Measurements from ENCODE around the gene ACRBP.
A peak's percentile ranks its signal among the peaks of the same experiment; 100 is the strongest.

The ACRBP gene

DNA sequence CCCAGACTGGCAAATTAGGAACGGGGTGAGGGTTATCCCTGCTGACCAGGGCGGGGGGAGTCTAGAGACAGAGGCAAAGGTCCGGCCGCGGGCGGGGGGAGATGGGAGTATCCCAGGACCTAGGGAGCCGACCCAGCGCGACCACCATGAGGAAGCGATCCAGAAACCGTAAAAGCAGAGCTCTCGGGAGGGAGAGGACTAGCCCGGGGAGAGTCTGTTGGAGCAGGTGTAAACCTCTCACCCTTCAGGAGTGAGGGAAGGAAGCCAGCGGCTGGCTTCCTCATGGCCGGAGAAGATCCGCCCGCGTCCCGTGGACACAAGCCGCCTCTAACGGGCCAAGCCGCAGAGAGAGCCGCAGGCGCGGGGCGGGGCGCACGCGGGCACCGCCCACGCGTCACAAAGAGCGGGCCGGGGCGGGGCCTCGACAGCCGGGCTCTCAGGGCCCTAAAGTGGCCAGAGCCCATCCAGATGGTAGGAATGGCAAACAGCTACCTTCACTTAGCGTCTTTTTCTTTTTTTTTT, at the start of gene ACRBP:
ACRBP (minus strand) TSS at position 350 of the 522 bp plus-strand sequence; CDS start at position 284, 66 bp downstream.
- DNase-seq (ENCODE audit: low read depth in 2 of 2) = peak in 1 of 2 donors; percentile 36

DNA sequence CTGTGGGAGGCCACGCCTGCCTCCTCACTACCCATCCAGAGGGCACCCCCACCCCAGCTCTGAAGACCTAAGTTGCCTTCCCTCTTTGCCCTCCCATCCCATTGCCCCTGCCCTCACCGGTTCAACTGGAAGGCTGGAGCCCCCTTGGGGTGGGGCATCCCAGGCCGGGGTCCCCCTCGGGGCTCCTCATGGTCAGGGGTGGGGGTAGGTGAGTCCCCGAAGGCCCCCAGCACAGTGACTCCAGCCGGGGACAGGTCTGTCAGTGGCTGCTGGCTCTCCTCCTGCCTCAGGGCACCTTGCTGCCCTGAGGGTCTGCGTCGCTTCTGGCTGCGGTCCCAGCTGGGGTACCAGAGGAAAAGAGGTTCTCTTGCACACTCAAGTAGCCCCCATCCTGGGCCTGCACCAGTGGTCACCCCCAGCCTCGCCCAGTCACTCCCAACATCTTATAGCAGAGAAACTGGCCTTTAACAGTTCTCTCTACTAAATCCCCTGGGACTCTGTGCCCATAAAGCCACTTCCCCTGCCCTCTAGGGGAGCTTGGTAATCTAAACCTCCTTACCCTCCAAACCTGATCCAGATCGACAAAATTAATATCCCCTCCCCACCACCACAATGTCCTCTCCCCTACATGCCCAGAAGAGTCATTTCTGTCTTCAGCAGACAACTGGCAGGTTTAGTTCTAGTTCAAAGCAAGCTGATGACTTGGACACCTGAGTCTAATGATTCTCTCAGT, 48.2 kb upstream of the ACRBP start:
- DNase-seq (ENCODE audit: low read depth in 2 of 2) = no peak

DNA sequence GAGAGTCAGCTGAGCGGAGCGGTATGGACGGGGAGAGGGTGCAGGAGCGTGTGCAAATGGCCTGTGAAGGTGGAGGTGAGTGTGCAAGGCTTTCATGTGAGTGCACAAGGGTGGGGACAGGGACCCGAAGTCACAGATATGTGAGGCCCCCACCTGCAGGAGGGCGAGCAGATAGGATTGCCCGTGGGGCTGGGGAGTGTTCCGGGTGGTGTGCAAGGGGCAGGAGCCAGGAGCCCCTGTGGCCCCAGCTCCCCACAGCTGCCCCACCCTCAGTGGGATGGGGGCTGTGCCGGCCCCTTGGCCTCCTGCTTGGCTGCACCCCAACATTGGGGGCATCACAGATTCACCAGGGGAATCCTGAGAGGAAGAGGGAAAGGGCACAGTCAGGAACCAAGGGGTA, 47.5 kb upstream of the ACRBP start:
- DNase-seq (ENCODE audit: low read depth in 2 of 2) = no peak

DNA sequence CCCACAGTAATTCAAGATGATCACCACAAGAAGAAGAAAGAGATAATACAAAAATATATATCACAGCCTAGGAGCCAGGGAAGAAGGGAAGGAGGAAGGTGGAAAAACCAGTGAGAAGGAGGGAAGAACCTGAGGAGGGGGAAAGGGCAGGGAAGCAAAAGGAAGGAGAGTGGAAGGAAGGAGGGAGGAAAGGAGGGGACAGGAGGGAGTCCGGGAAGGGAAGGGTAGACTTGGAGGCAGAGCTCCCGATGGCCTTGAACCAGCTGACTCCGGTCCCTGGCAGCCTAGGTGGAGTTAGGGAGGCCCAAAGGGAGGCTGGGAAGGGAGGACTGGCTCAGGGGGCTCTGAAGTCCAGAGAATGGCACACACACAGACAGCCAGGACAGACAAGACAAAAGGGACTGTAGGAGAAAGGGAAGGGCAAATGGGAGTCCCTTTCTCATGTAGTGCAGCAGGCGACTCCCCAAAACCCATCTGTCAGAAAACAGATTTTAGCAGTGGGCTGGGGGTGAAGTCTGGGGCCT, 46.7 kb upstream of the ACRBP start:
- no peak for DNase-seq (ENCODE audit: low read depth in 2 of 2)

DNA sequence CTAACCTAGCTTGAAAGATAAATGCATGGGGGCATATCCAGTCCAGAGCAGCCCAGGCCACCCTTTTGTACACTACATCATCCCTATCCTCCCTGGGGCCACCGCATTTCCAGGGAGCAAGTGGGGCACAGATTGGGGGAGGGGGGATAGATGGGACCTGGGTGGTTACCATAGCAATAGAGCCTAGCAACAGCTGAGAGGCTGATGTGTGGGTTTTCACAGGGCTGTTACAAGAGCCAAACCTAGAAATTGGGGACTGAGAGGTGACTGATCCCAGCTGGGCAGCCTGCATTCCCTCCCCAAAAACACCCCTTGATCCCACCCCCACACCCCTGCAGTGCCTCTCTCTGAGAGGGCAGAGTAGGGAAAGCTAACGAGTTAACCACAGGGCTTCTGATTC, 45.7 kb upstream of the ACRBP start:
- DNase-seq (ENCODE audit: low read depth in 2 of 2) = no peak

DNA sequence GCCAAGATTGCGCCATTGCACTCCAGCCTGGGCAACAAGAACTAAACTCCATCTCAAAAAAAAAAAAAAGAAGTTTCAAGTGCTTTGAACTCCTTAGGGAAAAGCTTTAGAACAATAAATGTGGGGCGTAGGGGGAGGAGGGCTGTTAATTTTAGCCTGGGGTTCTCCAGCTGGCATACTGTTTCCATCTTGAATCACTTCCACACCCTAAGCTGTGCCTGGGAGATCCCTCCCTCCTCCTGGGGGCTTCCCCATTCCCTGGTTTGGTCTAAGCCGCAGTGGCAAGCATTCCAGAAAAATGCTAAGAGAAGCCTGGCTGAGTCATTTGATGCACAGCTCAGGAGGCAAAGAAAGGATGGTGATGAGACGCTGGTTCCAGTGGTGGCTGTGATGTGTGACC, 44.2 kb upstream of the ACRBP start:
- DNase-seq (ENCODE audit: low read depth in 2 of 2) = no peak

DNA sequence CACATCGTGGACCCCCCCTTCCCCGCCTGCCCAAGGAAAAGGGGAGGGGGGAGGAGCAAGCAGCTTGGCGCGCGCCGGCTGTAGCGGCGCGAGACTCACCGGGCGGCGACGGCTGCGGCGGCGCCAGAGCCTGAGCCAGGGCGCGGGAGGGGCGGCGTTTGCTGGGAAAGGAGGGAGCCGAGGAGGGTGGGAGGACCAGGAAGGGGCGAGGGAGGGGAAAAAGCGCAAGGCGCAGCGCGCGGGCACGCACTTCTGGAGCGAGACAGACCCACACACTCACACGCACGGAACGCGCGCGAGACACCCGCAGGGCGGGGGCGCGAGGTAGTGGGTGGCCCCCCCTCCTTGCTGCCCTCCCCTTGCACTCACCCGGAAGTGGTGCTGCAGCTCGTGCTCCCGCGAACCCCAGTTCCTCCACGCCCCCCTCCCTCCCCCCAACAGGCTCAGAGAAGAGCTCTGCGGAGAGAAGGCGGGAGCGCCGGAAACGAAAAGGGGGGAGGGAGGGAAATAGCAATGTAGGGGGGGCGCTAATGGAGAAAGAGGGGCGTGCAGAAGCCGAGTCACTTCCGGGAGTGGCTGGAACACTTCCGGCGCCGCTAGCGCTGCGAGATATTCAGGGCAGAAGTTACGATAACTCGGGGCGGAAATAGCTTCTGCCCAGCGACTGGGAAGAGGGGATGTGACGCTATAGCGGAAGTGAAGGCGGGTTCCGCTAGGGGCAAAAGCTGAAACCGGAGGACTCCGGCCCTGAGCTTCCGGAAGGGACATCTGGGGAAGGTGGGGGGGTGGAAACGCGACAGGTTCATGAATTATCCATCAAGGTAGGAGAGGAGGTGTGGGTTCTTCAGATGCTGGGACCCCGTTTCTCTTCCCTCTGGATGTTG, 42.0 kb upstream of the ACRBP start, which contains the start of gene ZNF384:
ZNF384 (minus strand) TSS at position 377 of the 884 bp plus-strand sequence. CDS start 9,855 bp downstream, outside the sequence.
- DNase-seq (ENCODE audit: low read depth in 2 of 2) = peak; percentile 86 to 88

DNA sequence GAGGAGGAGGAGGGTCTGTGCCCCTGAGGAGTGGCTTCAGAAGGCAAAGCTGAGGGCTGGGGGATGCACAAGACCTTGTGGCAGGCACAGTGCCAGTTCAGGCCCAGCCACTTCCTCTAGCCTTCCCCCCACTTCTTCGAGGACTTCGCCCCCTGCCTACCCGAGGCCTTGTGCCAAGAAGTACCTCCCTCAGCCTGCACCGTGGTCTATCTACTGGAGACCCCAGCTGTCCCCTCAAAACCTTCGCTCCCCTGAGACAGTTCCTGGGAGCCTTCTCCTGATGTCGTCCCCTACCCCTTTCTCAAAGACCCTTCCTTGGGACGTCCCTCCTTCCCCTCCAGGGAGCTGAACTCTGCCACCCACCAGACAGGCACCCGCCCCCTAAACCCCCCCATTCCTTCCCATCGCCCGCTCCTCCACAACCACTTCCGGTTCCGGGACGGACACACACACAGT, 41.3 kb upstream of the ACRBP start:
- peak in 1 of 2 donors; percentile 11 for DNase-seq (ENCODE audit: low read depth in 2 of 2)

DNA sequence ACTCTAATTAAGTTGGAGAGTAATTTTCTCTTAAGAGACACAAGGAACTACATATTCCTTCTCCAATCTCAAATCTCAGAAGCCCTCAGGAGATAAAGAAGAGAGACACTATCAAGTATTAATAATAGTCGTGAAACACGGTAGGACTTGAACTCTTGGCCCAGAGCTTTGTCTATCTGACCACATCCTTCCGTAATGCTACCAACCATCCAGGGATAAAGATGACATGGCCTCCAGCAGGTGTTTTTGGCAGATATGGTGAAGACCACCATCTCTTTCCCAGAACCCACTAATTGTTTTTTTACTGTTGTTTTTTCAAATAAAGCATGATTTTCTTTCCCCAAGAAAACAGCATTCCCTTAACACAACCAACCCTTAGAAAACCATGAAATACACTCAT, 38.6 kb upstream of the ACRBP start:
- no peak for DNase-seq (ENCODE audit: low read depth in 2 of 2)

DNA sequence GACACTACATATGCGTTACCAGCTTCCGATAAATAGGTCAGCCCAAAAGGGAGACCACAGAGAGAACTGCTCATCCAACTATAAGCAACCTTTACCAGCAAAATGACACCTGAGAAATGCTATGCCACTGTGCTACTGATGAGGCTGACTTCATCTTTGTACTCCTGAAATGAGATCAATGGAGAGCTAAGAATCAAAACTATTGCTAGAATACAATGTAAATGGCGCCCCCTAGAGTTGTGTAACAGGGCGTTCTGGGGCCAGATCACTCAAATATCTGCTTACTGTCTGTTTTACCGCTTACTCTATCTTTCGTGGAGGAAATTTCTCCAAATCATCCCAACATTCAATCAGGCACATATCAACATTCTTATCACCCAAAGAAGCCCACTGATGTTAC, 37.4 kb upstream of the ACRBP start:
- DNase-seq (ENCODE audit: low read depth in 2 of 2) = peak in 1 of 2 donors; percentile 35

DNA sequence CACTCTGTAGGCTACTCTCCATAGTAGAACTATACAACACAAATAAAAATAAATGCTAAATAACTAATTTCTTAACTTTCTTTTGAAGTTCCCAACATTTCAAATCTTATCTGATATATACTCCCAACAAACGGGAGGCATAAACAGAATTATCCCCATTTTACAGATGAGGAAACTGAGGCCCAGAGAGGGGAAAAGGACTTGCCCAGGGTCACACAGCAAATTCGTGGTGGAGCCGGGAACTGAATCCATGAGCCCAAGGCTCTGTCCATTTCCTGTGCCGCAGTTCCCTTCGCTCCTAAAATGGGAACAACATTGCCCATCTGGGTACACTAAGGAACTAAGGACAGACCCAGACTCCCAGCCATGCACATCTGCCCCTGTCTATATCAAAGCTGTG, 29.7 kb upstream of the ACRBP start:
- DNase-seq (ENCODE audit: low read depth in 2 of 2) = no peak

DNA sequence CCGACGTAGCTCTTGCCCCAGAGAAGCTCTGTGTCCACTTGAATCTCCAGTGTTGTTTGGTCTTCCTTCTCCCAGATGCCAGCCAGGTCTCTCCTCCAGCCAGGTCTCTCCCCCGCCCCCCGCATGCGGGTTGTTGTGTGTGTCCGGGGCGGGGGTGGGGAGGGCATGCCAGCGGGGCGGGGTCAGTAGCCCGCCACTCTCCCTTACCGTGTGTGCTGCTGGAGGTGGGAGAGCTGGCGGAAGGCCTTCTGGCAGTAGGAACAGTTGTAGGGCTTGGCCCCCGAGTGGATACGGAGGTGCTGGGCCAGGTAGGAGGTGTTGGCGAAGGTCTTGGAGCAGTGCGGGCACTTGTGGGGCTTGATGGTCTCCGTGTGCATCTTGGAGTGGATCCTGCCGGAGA, 24.9 kb upstream of the ACRBP start:
- no peak for DNase-seq (ENCODE audit: low read depth in 2 of 2)

DNA sequence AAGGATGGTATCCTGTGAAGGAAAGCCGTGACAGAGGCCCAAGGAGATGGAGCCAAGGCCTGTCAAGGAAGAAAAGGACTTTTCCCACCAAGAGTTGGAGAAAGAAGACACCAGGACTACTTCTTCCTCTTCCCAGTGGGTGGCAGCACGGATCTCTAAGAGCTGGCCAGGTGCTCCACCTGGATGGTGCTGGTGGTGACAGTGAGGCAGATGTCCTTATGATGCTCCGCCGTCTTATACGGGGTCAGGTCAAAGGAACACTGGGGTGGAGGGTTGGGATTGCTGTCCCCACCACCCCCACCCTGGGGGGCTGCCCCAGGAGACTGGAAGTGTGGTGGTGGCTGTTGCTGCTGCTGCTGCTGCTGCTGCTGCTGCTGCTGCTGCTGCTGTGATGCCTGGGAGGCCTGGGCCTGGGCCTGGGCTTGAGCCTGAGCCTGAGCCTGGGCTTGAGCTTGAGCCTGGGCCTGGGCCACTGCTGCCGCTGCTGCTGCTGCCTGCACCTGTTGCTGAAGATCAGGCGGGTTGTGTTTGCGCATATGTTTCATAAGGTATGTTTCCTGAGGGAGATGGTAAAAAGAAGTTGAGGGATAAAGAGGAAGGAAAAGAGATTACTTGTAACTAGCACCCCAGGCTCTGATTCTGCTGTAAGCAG, 20.5 kb upstream of the ACRBP start:
- no peak for DNase-seq (ENCODE audit: low read depth in 2 of 2)

DNA sequence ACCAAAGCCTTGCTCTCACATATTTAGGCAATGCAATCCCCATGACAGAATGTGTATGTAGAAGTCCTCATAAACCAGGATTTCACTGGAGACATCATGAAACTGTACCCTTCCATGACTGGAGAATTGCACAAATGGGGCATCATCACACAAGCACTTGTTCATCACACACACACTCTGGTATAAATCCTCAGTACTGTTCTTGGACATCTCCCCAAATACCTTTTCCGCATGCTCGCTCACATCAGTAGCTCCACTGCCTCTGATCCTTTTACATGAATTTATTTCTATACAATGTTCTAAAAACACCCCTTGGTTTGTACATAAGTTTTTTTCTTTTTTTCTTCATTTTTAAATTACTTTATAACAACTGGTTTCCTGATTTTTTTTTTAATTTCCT, 19.0 kb upstream of the ACRBP start:
- no peak for DNase-seq (ENCODE audit: low read depth in 2 of 2)

DNA sequence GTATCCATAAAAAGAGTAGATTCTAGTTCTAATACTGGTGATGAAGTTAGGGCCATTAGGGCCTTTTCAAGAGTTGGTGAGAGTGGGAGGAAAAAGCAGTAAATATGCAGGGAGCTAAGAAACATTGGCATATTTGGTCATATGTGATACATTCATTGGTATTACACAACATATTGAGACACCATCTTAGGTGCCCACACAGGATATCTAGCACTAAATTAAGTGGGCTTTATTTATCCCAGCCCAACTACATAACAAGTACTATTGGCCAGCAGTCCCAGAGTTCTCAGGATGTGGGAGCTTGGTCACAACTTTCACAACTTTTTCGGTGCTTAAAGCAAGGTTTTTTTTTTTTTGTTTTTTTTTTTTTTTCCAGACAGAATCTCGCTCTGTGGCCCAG, 17.7 kb upstream of the ACRBP start:
- DNase-seq (ENCODE audit: low read depth in 2 of 2) = no peak

DNA sequence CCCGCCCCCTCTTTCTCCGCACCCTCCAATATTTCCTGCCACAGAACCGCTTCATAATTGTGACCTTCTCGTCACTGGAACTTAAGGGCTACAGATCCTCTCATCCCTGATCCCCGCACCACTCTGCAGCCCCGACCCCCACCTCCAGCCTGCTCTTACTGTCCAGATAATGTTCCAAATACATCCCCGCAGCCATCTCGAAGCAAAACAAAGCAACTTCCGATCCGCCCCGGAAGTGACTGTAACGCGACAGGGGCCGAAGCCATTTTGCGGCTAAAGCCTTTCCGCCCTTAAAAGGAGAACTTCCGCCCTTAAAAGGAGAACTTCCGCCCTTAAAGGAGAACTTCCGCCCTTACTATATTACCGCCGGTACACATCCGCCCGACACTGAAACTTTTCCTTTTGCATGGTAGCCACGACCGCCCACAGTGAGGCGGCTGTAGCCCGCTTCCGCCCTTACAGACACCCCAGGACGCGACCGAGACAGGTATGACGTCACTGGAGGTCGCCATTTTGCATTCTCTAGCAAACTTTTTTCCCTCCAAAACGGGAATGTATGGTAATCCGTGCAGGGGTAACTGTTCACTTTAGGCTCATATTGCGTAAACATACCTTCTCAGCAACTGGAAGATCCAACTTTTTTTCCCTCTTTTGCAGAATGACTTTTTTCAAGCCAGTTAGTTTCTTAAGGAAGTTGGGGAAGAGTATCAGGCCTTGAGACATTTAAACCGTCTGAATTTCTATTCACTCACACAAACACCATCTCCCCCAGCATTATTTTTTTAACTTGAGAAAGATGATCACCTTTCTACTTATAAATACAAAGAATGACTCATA, 15.9 kb upstream of the ACRBP start, which contains the start of gene ING4:
ING4 (minus strand) TSS at position 214 of the 837 bp plus-strand sequence; CDS start at position 196, 18 bp downstream.
- peak; percentile 85 to 89 for DNase-seq (ENCODE audit: low read depth in 2 of 2)

DNA sequence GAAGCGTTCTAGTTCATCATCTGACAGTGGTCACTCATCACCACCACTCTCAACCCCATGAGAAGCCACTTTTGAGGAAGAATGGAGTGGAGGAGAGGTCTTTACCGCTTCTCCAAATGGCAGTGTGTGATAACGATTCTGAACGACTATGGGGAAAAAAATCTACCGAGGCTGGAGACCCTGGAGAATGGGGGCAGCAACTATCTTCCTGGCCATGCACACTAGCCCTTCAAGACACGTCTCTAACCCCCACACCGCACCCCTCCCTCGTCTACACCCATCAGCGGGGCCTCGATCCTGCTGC, 15.3 kb upstream of the ACRBP start:
- no peak for DNase-seq (ENCODE audit: low read depth in 2 of 2)

DNA sequence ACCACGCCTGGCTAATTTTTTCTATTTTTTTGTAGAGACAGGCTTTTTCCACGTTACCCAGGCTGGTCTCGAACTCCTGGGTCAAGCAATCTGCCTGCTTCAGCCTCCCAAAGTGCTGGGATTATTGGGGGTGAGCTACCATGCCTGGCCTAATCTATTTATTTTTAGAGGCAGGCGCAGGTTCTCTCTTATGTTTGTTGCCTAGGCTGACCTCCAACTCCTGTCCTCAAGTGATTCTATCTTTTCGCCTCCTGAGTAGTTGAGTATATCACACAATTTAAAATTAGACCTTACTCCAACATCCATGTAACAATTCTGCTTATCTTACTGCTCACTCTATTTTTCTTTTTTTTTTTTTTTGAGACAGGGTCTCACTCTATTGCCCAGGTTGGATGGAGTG, 6.8 kb upstream of the ACRBP start:
- no peak for DNase-seq (ENCODE audit: low read depth in 2 of 2)

DNA sequence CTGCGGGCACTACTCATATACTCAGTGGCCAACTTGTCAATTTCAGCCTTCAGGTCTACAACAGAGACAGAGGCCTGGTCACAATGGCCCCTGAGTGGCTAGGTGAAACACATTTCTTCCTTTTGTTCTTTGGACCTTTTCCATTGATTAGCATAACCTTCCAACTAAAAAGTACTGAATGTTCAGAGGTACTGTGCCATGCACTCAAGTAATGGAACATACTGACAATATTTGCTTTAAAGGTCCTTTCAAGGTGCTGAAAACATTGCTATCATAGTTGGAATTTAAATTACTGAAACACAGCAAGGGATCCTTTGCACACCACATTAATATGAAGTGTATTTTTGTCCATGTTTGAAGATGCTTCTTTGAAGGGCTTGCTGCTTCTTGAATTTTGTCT, 6.1 kb upstream of the ACRBP start:
- no peak for DNase-seq (ENCODE audit: low read depth in 2 of 2)

DNA sequence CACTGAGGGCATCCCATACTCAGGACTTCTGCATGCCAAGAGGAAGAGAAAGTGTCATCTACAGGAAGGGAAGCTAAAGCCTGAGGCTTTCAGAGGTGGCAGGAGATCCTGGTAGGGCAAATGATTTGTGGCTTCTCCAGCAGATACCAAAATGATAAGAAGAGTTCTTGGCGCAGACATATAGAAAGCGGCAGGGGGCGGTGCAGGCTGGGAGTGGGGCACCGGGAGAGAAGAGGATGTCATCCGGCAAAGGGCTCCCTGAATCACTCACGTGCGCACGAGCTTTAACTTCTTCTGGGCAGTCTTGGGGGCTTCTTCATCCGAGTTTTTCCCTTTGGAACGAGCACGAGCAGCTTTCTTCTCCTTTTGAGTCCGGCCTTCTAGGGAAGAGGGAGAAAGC, 5.2 kb upstream of the ACRBP start:
- no peak for DNase-seq (ENCODE audit: low read depth in 2 of 2)

DNA sequence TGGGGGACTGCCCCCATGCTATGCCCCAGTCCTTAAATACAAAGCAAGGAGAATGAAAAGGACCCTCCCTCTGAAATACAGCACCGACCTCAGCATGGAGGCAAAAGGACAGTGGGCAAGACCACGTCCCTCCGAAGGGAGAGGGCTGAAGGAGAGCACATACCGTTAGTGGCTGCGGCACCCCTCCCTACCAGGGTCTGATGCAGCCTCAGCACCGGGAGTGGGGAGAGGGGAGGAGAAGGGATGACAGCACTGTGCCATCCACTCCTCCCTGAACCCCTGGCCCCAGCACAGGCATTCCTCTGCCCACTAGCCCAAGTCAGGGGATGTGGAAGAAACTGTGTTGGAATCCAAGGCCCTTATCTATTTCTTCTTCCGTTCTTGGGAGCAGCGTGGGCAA, 3.6 kb upstream of the ACRBP start:
- no peak for DNase-seq (ENCODE audit: low read depth in 2 of 2)

Data from stimulated activated CD4-positive, alpha-beta T cell treated with anti-CD3 and anti-CD28 coated beads, Interleukin-1b, Interleukin-23, amount 100 ng/mL, for 4 hours (primary cell).